Nephron progenitor cell (in vitro differentiated cells): ENCODE measurements around the gene ATG4D.
A peak's percentile ranks its signal among the peaks of the same experiment; 100 is the strongest.

Experiments
- DNase-seq: peaks from one replicate; pipeline ENCODE4 v3.0.0; 2021
- H3K27ac Mint-ChIP-seq: 2 replicates; pipeline ENCODE4 v1.8.0; 2021; ENCODE audit warnings: mild to moderate bottlenecking, moderate library complexity, mixed read lengths
- H3K27me3 Mint-ChIP-seq: 2 replicates; pipeline ENCODE4 v1.8.0; 2021; ENCODE audit warnings: mild to moderate bottlenecking, low read depth, mixed read lengths; ENCODE audit not compliant: poor library complexity
- H3K36me3 Mint-ChIP-seq: 2 replicates; pipeline ENCODE4 v1.8.0; 2021; ENCODE audit warnings: low read depth, mixed read lengths
- H3K4me1 Mint-ChIP-seq: 2 replicates; pipeline ENCODE4 v1.8.0; 2021; ENCODE audit warnings: mixed read lengths
- H3K4me3 Mint-ChIP-seq: 2 replicates; pipeline ENCODE4 v1.8.0; 2021; ENCODE audit warnings: mild to moderate bottlenecking, moderate library complexity, mixed read lengths
- H3K9me3 Mint-ChIP-seq: 2 replicates; pipeline ENCODE4 v1.8.0; 2021; ENCODE audit warnings: mild to moderate bottlenecking, moderate library complexity, mixed read lengths
- TF ChIP-seq, protein P1 (sequence below): fragments of 200-600 bp; sonication (generic); IDR thresholded peaks from 2 replicates; pipeline ENCODE4 v1.5.0; 2021; ENCODE audit warnings: antibody characterized with exemption

ATG4D gene

DNA sequence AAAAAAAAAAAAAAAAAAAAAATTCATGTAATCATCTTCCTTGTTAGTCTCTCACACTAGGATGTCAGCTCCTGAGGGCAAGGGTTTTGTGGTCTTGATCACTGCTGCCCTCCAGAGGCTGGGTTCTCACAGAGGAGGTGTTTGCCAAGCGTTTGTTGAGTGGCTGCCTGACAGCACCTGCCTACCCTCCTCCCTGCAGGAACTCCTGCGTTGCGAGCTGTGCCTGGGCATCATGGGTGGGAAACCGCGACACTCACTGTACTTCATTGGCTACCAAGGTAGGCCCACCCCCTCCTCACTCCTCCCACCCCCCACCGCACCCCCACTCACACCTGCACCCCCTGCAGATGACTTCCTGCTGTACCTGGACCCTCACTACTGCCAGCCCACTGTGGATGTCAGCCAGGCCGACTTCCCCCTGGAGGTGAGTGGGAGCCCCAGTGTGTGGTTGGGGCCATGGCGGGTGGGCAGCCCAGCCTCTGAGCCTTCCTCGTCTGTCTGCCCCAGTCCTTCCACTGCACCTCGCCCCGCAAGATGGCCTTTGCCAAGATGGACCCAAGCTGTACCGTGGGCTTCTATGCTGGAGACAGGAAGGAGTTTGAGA, 8.1 kb downstream of the ATG4D start:
- Mint-ChIP-seq H3K36me3 (peaks cover 69% of the 10 kb centered on the region), H3K27me3 (no peaks in the 10 kb centered on the region), H3K9me3 (no peaks in the 10 kb centered on the region), H3K27ac (no peak overlapping the region), H3K4me1 (no peaks in the 10 kb centered on the region), H3K4me3 (no peak overlapping the region)
- TF ChIP-seq, protein P1, sequence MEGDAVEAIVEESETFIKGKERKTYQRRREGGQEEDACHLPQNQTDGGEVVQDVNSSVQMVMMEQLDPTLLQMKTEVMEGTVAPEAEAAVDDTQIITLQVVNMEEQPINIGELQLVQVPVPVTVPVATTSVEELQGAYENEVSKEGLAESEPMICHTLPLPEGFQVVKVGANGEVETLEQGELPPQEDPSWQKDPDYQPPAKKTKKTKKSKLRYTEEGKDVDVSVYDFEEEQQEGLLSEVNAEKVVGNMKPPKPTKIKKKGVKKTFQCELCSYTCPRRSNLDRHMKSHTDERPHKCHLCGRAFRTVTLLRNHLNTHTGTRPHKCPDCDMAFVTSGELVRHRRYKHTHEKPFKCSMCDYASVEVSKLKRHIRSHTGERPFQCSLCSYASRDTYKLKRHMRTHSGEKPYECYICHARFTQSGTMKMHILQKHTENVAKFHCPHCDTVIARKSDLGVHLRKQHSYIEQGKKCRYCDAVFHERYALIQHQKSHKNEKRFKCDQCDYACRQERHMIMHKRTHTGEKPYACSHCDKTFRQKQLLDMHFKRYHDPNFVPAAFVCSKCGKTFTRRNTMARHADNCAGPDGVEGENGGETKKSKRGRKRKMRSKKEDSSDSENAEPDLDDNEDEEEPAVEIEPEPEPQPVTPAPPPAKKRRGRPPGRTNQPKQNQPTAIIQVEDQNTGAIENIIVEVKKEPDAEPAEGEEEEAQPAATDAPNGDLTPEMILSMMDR, result no peak
- no peak for DNase-seq

DNA sequence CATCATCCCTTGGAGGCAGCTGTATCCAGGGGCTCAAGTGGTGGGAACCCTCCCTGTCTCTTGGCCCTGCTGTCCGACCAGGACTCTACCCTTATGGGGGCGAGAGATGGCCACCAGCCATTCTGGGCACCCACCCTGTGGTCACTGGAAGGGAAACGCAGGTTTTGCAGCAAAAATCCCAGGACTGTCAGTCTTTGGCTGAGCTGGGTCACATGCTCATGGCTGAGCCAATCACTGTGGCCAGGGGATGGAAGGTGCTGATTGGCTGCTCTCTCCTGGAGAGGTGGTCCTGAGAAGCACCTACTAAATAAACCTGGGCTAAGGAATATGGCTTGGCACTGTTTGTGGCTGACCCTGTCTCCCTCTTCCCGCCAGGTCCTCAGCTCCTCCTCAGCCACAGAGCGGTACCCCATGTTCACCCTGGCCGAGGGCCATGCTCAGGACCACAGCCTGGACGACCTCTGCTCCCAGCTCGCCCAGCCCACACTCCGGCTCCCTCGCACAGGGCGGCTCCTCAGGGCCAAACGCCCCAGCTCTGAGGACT, 8.9 kb downstream of the ATG4D start:
- DNase-seq, result no peak

DNA sequence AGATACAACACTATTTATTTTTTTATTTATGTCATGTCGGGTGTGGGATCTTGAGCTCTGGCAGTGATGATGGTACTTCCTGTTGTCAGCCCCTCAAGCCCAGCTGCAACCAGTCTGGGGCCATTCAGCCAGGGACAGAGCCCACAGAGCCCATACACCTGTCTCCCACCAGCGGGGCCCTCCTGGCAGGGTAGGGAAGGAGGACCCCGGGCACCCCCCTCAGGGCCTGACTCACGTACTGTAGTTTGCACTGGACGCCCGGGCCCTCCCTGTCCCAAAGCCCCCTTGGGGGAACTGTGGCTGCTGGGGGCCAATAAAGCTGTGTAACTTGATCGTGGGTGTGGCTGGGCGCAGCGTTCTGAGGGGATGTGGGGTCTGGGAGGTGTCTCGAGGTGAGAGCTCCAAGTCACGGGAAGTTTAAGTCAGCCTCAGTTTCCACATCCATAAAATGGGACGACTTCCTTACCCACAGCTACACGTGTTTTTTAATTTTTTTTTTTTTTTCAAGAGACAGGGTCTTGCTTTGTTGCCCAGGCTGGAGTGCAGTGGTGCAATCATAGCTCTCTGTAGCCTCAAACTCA, 9.5 kb downstream of the ATG4D start:
- no peaks in the 10 kb centered on the region for H3K9me3 Mint-ChIP-seq
- no peaks in the 10 kb centered on the region for H3K27me3 Mint-ChIP-seq
- H3K36me3 Mint-ChIP-seq, result peaks cover 67% of the 10 kb centered on the region
- no peak for DNase-seq
- H3K4me1 Mint-ChIP-seq, result no peaks in the 10 kb centered on the region
- H3K27ac Mint-ChIP-seq, result no peak overlapping the region
- TF ChIP-seq, protein P1, result no peak
- H3K4me3 Mint-ChIP-seq, result no peak overlapping the region

More for the DNA sequence above, 8.9 kb downstream of the ATG4D start:
- no peaks in the 10 kb centered on the region for H3K9me3 Mint-ChIP-seq
- TF ChIP-seq, protein P1, result no peak
- H3K4me3 Mint-ChIP-seq, result no peak overlapping the region
- H3K36me3 Mint-ChIP-seq, result peaks cover 65% of the 10 kb centered on the region
- no peaks in the 10 kb centered on the region for H3K4me1 Mint-ChIP-seq
- no peaks in the 10 kb centered on the region for H3K27me3 Mint-ChIP-seq
- no peak overlapping the region for H3K27ac Mint-ChIP-seq

DNA sequence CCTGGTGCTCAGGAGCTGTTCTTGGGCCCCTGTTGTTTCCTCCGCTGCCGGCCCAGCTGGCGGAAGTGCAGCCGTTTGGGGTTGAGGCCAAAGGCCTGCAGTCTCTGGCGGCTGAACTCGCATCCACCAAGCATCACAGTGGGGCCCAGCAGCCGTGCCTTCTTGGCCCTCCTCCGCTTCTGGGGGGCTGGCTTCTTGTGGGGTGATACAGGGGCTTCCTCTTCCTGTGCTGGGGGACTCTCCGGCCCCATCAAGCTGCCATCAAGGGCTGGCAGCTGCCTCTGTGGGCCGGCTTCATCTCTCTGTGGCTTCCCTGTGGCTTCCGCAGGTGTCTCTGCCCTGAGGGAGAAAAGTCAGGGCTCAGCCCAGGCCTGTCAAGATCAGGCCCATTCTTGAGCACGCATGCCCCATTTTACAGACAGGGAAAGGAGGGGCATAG, 10.3 kb downstream of the ATG4D start:
- Mint-ChIP-seq H3K27me3 (no peaks in the 10 kb centered on the region), H3K36me3 (peaks cover 62% of the 10 kb centered on the region), H3K4me1 (no peaks in the 10 kb centered on the region), H3K9me3 (no peaks in the 10 kb centered on the region), H3K4me3 (no peak overlapping the region), H3K27ac (peak overlapping the region; percentile 85)
- no peak for DNase-seq
- TF ChIP-seq, protein P1, result no peak

DNA sequence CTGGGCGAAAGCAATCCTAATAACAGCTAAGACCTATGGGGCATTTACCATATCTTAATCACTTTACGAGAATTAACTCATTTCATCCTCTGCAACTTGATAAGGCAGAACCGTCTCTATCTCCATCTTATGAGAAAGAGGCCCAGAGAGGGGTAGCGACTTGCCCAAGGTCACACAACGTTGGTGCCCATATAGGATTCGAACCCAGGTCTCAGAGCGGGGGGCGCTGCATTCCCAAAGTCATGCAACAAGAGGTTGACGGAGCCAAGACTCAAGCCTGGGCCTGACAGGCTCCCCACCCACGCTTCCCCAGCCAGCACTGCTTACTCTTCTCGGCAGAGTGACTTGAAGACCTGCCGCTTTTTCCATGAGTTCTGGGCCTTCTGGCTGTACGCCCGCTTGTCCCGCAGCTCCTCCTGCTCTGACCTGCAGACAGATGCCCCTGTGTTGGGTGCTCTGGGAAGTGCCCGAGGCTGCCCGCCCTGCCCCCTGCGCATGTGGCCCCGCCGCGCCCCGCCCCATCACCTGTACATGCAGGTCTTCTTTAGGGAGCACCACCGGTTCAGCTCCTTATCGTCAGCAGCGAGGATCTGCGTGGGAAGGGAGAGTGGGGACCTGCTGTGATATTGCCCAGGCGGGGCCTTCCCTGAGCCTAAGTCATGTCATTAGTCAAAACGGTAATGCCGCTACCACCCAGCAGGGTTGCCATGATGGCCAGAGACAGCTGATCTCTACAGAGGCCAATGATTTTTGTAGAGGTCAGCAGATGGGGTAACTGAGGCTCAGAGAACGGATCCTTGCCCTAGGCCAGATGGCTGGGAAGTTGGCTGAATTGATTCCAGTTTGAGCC, 11.3 kb downstream of the ATG4D start:
- no peak overlapping the region for H3K4me3 Mint-ChIP-seq
- no peaks in the 10 kb centered on the region for H3K4me1 Mint-ChIP-seq

More for the DNA sequence above, 11.3 kb downstream of the ATG4D start:
- H3K9me3 Mint-ChIP-seq, result no peaks in the 10 kb centered on the region
- DNase-seq, result no peak
- H3K27me3 Mint-ChIP-seq, result no peaks in the 10 kb centered on the region
- peak overlapping the region; percentile 85 for H3K27ac Mint-ChIP-seq
- TF ChIP-seq, protein P1, result no peak
- H3K36me3 Mint-ChIP-seq, result peaks cover 58% of the 10 kb centered on the region
